Measurements from ENCODE around the gene DUSP22.

GRCh38 chr6:304833-305370 lies 12.6 kb downstream of the DUSP22 start:
- TF ChIP-seq NR2C2 (CRISPR knock-in tag; IDR thresholded peaks at IDR 0.05): no peak
- TF ChIP-seq NR2C2 (tag; IDR thresholded peaks at IDR 0.05): no peak
- no peak for TF ChIP-seq ZNF445 (CRISPR knock-in tag; IDR thresholded peaks at IDR 0.05; ENCODE audit: low read depth)
- TF ChIP-seq CAMTA2 (CRISPR knock-in tag; conservative IDR thresholded peaks at IDR 0.05): no peak
- TF ChIP-seq ZNF232 (CRISPR knock-in tag; IDR thresholded peaks at IDR 0.05): no peak
- TF ChIP-seq NR1H2 (CRISPR knock-in tag; IDR thresholded peaks at IDR 0.05): no peak
- TF ChIP-seq TARDBP (IDR thresholded peaks at IDR 0.05): no peak
- no peak for TF ChIP-seq KDM1A (IDR thresholded peaks at IDR 0.05)
- no peak for TF ChIP-seq ZNF212 (CRISPR knock-in tag; IDR thresholded peaks at IDR 0.05)
